ENCODE results near the gene ANGPTL4. TPM values are rescaled to one million over a fixed set of nuclear protein-coding genes. Genes with fewer than 3 reads are reported as not detected.
A peak's percentile ranks its signal among the peaks of the same experiment; 100 is the strongest.

ANGPTL4 gene
- total and polyA plus RNA-seq, 2 donors (not counting 1 experiment from before 2014, with no cell fraction given): 1.7 to 6.6 TPM

- Histone ChIP-seq H2AFZ (ENCODE audit: low read length) (no peak overlapping the region), H4K20me1 (ENCODE audit: control insufficient read depth, extremely low read depth, insufficient read depth, low read length) (no peaks in the 10 kb centered on the region), H3K27ac (ENCODE audit: insufficient read depth, low read length) (no peak overlapping the region), H3K4me3 (replicated peaks in 1 of 4; ENCODE audit: control extremely low read depth in 1 of 4, insufficient read depth in 1 of 4, low read depth in 3 of 4, low read length in 4 of 4) (no peak overlapping the region), H3K9me3 (ENCODE audit: control insufficient read depth, insufficient read depth, low read depth, low read length) (no peaks in the 10 kb centered on the region), H3K4me2 (ENCODE audit: extremely low read depth, insufficient read depth, low read length) (no peak overlapping the region), H3K36me3 (ENCODE audit: control insufficient read depth, insufficient read depth, low read length) (no peaks in the 10 kb centered on the region), H3K79me2 (ENCODE audit: control insufficient read depth, insufficient read depth, low read length) (no peaks in the 10 kb centered on the region), H3K9ac (ENCODE audit: insufficient read depth, low read length) (no peak overlapping the region), H3K27me3 (ENCODE audit: control insufficient read depth, insufficient read depth, low read length) (peaks cover 21% of the 10 kb centered on the region), H3K4me1 (ENCODE audit: control insufficient read depth, extremely low read depth, insufficient read depth, low read length) (no peaks in the 10 kb centered on the region)
- no peak for DNase-seq (ENCODE audit: low read depth in 2 of 2)
- TF ChIP-seq, protein P1, sequence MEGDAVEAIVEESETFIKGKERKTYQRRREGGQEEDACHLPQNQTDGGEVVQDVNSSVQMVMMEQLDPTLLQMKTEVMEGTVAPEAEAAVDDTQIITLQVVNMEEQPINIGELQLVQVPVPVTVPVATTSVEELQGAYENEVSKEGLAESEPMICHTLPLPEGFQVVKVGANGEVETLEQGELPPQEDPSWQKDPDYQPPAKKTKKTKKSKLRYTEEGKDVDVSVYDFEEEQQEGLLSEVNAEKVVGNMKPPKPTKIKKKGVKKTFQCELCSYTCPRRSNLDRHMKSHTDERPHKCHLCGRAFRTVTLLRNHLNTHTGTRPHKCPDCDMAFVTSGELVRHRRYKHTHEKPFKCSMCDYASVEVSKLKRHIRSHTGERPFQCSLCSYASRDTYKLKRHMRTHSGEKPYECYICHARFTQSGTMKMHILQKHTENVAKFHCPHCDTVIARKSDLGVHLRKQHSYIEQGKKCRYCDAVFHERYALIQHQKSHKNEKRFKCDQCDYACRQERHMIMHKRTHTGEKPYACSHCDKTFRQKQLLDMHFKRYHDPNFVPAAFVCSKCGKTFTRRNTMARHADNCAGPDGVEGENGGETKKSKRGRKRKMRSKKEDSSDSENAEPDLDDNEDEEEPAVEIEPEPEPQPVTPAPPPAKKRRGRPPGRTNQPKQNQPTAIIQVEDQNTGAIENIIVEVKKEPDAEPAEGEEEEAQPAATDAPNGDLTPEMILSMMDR (conservative IDR thresholded peaks at IDR 0.05 in 1 of 2, IDR thresholded peaks at IDR 0.05 in 1 of 2; ENCODE audit: low read depth in 1 of 2, low read length in 2 of 2): no peak
- TF ChIP-seq EZH2 (IDR thresholded peaks at IDR 0.05; ENCODE audit: low read length, missing control alignments): no peak
These were observed 32.6 kb upstream of the ANGPTL4 start for GRCh38 chr19:8331263-8331845.

DNA sequence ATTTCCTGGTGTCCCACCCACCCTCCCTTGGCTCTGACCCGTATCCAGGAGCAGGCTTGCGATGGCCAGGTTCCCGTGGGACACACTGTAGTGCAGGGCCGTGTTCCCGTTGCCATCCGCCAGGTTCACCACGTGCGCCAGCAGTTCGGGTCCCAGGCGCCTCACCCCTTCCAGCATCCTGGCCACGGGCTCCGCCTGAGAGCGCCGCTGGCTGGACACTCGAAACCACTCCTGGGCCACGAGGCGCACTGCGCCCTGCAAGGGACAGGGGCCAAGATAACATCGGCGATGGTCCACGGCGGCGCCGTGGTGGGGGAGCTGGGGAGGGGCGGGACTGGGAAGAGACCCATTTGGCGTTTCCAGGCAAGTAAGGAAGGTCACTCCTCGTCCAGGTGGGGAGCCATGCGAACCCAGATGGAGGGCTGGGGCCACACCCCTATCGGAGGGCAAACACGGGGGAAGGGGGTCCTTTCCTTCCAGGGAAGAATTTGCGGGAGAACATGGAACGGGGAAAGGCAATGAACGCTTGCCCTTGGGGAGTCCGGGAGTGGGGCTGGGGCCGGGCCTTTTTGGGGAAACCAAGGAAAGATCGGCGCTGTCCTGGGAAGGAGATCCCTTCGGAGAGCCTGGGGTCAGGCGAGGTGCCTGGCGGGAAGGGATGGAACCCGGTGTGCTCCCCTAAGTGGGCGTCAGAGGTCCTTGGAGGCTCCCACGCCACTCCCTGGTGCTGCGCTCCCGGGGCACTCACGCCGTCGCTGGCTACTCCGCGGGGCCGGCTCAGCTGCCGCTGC lies 30.8 kb upstream of the ANGPTL4 start:
- Histone ChIP-seq H3K4me2 (ENCODE audit: extremely low read depth, insufficient read depth, low read length) (no peak overlapping the region), H3K27me3 (ENCODE audit: control insufficient read depth, insufficient read depth, low read length) (peaks cover 21% of the 10 kb centered on the region), H3K9ac (ENCODE audit: insufficient read depth, low read length) (no peak overlapping the region), H4K20me1 (ENCODE audit: control insufficient read depth, extremely low read depth, insufficient read depth, low read length) (no peaks in the 10 kb centered on the region), H3K4me1 (ENCODE audit: control insufficient read depth, extremely low read depth, insufficient read depth, low read length) (no peaks in the 10 kb centered on the region), H2AFZ (ENCODE audit: low read length) (no peak overlapping the region), H3K27ac (ENCODE audit: insufficient read depth, low read length) (no peak overlapping the region), H3K4me3 (replicated peaks in 1 of 4; ENCODE audit: control extremely low read depth in 1 of 4, insufficient read depth in 1 of 4, low read depth in 3 of 4, low read length in 4 of 4) (no peak overlapping the region), H3K9me3 (ENCODE audit: control insufficient read depth, insufficient read depth, low read depth, low read length) (no peaks in the 10 kb centered on the region), H3K79me2 (ENCODE audit: control insufficient read depth, insufficient read depth, low read length) (no peaks in the 10 kb centered on the region), H3K36me3 (ENCODE audit: control insufficient read depth, insufficient read depth, low read length) (no peaks in the 10 kb centered on the region)
- no peak for DNase-seq (ENCODE audit: low read depth in 2 of 2)
- TF ChIP-seq, protein P1 (conservative IDR thresholded peaks at IDR 0.05 in 1 of 2, IDR thresholded peaks at IDR 0.05 in 1 of 2; ENCODE audit: low read depth in 1 of 2, low read length in 2 of 2): no peak
- no peak for TF ChIP-seq EZH2 (IDR thresholded peaks at IDR 0.05; ENCODE audit: low read length, missing control alignments)

DNA sequence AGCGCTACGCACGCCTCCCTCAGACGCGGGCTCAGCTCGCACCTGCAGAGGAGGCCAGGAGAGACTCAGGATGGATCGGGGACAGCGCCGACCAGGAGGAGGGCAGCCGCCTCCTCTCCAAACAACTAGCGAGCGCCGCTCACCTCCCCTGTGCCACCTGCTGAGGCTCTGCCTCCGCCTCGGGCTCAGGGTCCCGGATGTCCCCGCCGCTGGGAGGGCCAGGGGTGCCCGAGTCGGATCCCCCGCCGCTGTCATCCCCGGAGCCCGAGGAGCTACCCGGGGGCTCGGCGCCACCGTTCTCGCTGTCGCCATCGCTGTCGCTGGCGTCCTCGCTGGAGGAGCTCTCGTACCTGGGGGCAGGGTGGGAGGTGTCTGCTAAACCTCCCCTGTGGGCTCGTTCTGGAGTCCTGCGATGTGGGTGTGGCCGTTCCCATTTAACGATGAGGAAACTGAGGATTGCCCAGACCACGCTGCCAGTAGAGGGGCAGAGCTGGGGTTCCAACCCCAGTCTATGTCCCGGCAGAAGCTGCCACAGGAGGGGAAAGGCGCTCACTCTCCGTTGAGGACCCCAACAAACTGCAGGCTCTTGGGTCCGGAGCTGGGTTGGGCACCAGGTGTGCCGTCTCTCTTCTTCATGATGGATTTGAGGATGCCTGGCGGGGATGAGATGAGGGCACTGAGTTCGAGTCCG lies 30.0 kb upstream of the ANGPTL4 start:
- Histone ChIP-seq H3K27ac (ENCODE audit: insufficient read depth, low read length) (no peak overlapping the region), H3K36me3 (ENCODE audit: control insufficient read depth, insufficient read depth, low read length) (no peaks in the 10 kb centered on the region), H3K79me2 (ENCODE audit: control insufficient read depth, insufficient read depth, low read length) (no peaks in the 10 kb centered on the region), H4K20me1 (ENCODE audit: control insufficient read depth, extremely low read depth, insufficient read depth, low read length) (no peaks in the 10 kb centered on the region), H2AFZ (ENCODE audit: low read length) (no peak overlapping the region), H3K27me3 (ENCODE audit: control insufficient read depth, insufficient read depth, low read length) (peaks cover 21% of the 10 kb centered on the region), H3K4me1 (ENCODE audit: control insufficient read depth, extremely low read depth, insufficient read depth, low read length) (no peaks in the 10 kb centered on the region), H3K4me3 (replicated peaks in 1 of 4; ENCODE audit: control extremely low read depth in 1 of 4, insufficient read depth in 1 of 4, low read depth in 3 of 4, low read length in 4 of 4) (no peak overlapping the region), H3K9ac (ENCODE audit: insufficient read depth, low read length) (no peak overlapping the region), H3K9me3 (ENCODE audit: control insufficient read depth, insufficient read depth, low read depth, low read length) (no peaks in the 10 kb centered on the region), H3K4me2 (ENCODE audit: extremely low read depth, insufficient read depth, low read length) (no peak overlapping the region)
- no peak for DNase-seq (ENCODE audit: low read depth in 2 of 2)
- TF ChIP-seq EZH2 (IDR thresholded peaks at IDR 0.05; ENCODE audit: low read length, missing control alignments): peak; percentile 75
- TF ChIP-seq, protein P1 (conservative IDR thresholded peaks at IDR 0.05 in 1 of 2, IDR thresholded peaks at IDR 0.05 in 1 of 2; ENCODE audit: low read depth in 1 of 2, low read length in 2 of 2): no peak
